ENCODE results near the gene KRTAP5-11.
"Not testable (repeated sequence)": the region's sequence is repeated elsewhere in the genome, so short reads cannot be mapped to it uniquely, and the experiment has no call there.

KRTAP5-11 gene

GRCh38 chr11:71537537-71537936, 45.1 kb downstream of the KRTAP5-11 start:
- no peak for ATAC-seq
- TF ChIP-seq ZC3H10 (CRISPR knock-in tag; IDR thresholded peaks at IDR 0.05): no peak
- TF ChIP-seq PATZ1 (CRISPR knock-in tag; IDR thresholded peaks at IDR 0.05; ENCODE audit: borderline replicate concordance): no peak
- no peak for TF ChIP-seq GLIS3 (CRISPR knock-in tag; IDR thresholded peaks at IDR 0.05)
- no peak for TF ChIP-seq OSR1 (CRISPR knock-in tag; IDR thresholded peaks at IDR 0.05)
- no peak for TF ChIP-seq RARB (CRISPR knock-in tag; IDR thresholded peaks at IDR 0.05)
- TF ChIP-seq SNAI2 (CRISPR knock-in tag; IDR thresholded peaks at IDR 0.05): no peak
- no peak for TF ChIP-seq POU6F1 (CRISPR knock-in tag; IDR thresholded peaks at IDR 0.05; ENCODE audit: borderline replicate concordance, low read depth)

GRCh38 chr11:71535825-71536224, 46.9 kb downstream of the KRTAP5-11 start:
- no peak for ATAC-seq
- no peak for TF ChIP-seq SNAI2 (CRISPR knock-in tag; IDR thresholded peaks at IDR 0.05)
- TF ChIP-seq ZFP3 (CRISPR knock-in tag; IDR thresholded peaks at IDR 0.05): no peak
- TF ChIP-seq CREB5 (CRISPR knock-in tag; IDR thresholded peaks at IDR 0.05; ENCODE audit: low read depth): no peak
- TF ChIP-seq ESRRG (CRISPR knock-in tag; IDR thresholded peaks at IDR 0.05): no peak
- TF ChIP-seq BACH2 (CRISPR knock-in tag; IDR thresholded peaks at IDR 0.05; ENCODE audit: borderline replicate concordance): no peak
- no peak for TF ChIP-seq ZNF70 (CRISPR knock-in tag; IDR thresholded peaks at IDR 0.05)

- not testable (repeated sequence) for ATAC-seq
Observed at GRCh38 chr11:71534711-71535608, 47.7 kb downstream of the KRTAP5-11 start.

- ATAC-seq: no peak
- TF ChIP-seq ESRRG (CRISPR knock-in tag; IDR thresholded peaks at IDR 0.05): no peak
- TF ChIP-seq ARNTL (CRISPR knock-in tag; IDR thresholded peaks at IDR 0.05; ENCODE audit: borderline replicate concordance, low read depth): no peak
- no peak for TF ChIP-seq CSDC2 (CRISPR knock-in tag; IDR thresholded peaks at IDR 0.05)
- no peak for TF ChIP-seq TCF4 (CRISPR knock-in tag; IDR thresholded peaks at IDR 0.05; ENCODE audit: borderline replicate concordance)
- TF ChIP-seq BACH2 (CRISPR knock-in tag; IDR thresholded peaks at IDR 0.05; ENCODE audit: borderline replicate concordance): no peak
- no peak for TF ChIP-seq ZC3H10 (CRISPR knock-in tag; IDR thresholded peaks at IDR 0.05)
- TF ChIP-seq ZNF8 (CRISPR knock-in tag; IDR thresholded peaks at IDR 0.05): no peak
- TF ChIP-seq ZNF70 (CRISPR knock-in tag; IDR thresholded peaks at IDR 0.05): no peak
- no peak for TF ChIP-seq POU6F1 (CRISPR knock-in tag; IDR thresholded peaks at IDR 0.05; ENCODE audit: borderline replicate concordance, low read depth)
- no peak for TF ChIP-seq TOX (CRISPR knock-in tag; IDR thresholded peaks at IDR 0.05; ENCODE audit: borderline replicate concordance)
- TF ChIP-seq SNAI2 (CRISPR knock-in tag; IDR thresholded peaks at IDR 0.05): no peak
- TF ChIP-seq ISL1 (CRISPR knock-in tag; IDR thresholded peaks at IDR 0.05): no peak
- TF ChIP-seq RARB (CRISPR knock-in tag; IDR thresholded peaks at IDR 0.05): no peak
Observed at GRCh38 chr11:71532036-71532610, 50.6 kb downstream of the KRTAP5-11 start.

All from SK-N-SH treated with all-trans-retinoic acid at 6 μM for 48 hours (cell line).